NB4 (cell line): ENCODE results near the gene TMEM198.

Experiments used
- MYC ChIP-seq: IDR thresholded peaks from 2 replicates; pipeline ENCODE4 v1.6.1; 2011; ENCODE audit warnings: low read depth, low read length
- POLR2A ChIP-seq: IDR thresholded peaks from 2 replicates; pipeline ENCODE4 v1.6.1; 2011; ENCODE audit warnings: mild to moderate bottlenecking; ENCODE audit not compliant: insufficient read length; ENCODE audit errors: extremely low read depth
- TF ChIP-seq, protein P1 (sequence below): IDR thresholded peaks from one replicate; pipeline ENCODE4 v1.5.1; 2012; ENCODE audit warnings: low read depth, low read length
- TF ChIP-seq, protein P2 (sequence below): IDR thresholded peaks from 2 replicates; pipeline ENCODE4 v1.6.1; 2011; ENCODE audit warnings: low read depth, low read length

GRCh38 chr2:219520079-219520478 is 23.7 kb upstream of the TMEM198 start:
- TF ChIP-seq, protein P1, sequence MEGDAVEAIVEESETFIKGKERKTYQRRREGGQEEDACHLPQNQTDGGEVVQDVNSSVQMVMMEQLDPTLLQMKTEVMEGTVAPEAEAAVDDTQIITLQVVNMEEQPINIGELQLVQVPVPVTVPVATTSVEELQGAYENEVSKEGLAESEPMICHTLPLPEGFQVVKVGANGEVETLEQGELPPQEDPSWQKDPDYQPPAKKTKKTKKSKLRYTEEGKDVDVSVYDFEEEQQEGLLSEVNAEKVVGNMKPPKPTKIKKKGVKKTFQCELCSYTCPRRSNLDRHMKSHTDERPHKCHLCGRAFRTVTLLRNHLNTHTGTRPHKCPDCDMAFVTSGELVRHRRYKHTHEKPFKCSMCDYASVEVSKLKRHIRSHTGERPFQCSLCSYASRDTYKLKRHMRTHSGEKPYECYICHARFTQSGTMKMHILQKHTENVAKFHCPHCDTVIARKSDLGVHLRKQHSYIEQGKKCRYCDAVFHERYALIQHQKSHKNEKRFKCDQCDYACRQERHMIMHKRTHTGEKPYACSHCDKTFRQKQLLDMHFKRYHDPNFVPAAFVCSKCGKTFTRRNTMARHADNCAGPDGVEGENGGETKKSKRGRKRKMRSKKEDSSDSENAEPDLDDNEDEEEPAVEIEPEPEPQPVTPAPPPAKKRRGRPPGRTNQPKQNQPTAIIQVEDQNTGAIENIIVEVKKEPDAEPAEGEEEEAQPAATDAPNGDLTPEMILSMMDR: no peak
- TF ChIP-seq POLR2A: no peak
- TF ChIP-seq, protein P2, sequence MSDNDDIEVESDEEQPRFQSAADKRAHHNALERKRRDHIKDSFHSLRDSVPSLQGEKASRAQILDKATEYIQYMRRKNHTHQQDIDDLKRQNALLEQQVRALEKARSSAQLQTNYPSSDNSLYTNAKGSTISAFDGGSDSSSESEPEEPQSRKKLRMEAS: no peak
- TF ChIP-seq MYC: no peak
